Skeletal muscle satellite cell (primary cell): ENCODE data around the gene TMEFF2.

ENCODE experiments used
- H3K27me3 ChIP-seq: 2 replicates; pipeline ENCODE4 v1.7.0; 2013; ENCODE audit warnings: low read length; ENCODE audit not compliant: control insufficient read depth, insufficient read depth
- H3K36me3 ChIP-seq: 2 replicates; pipeline ENCODE4 v1.7.0; 2013; ENCODE audit warnings: mild to moderate bottlenecking, control low read depth, low read length; ENCODE audit not compliant: insufficient read depth
- H3K4me1 ChIP-seq: 2 replicates; pipeline ENCODE4 v1.7.0; 2013; ENCODE audit warnings: low read length; ENCODE audit not compliant: control insufficient read depth, insufficient read depth
- H3K4me2 ChIP-seq: 2 replicates; pipeline ENCODE4 v1.7.0; 2013; ENCODE audit warnings: mild to moderate bottlenecking, low read length
- H3K4me3 ChIP-seq: 2 replicates; pipeline ENCODE4 v1.7.0; 2013; ENCODE audit warnings: low read length
- H3K9ac ChIP-seq: 2 replicates; pipeline ENCODE4 v1.7.0; 2013; ENCODE audit warnings: mild to moderate bottlenecking, low read depth, low read length, moderate library complexity
- H3K9me3 ChIP-seq: replicated peaks from 2 replicates; pipeline ENCODE4 v1.7.0; 2013; ENCODE audit warnings: mild to moderate bottlenecking, control low read depth, low read length

Gene TMEFF2

GRCh38 chr2:191912764-191913163, 282.0 kb downstream of the TMEFF2 start:
- H3K9ac ChIP-seq, result no peak overlapping the region
- no peak overlapping the region for H3K4me2 ChIP-seq
- no peaks in the 10 kb centered on the region for H3K27me3 ChIP-seq
- H3K36me3 ChIP-seq, result no peaks in the 10 kb centered on the region
- H3K4me3 ChIP-seq, result no peak overlapping the region
- no peaks in the 10 kb centered on the region for H3K9me3 ChIP-seq
- peaks cover 14% of the 10 kb centered on the region for H3K4me1 ChIP-seq

GRCh38 chr2:191910518-191910917, 284.2 kb downstream of the TMEFF2 start:
- no peaks in the 10 kb centered on the region for H3K27me3 ChIP-seq
- H3K9ac ChIP-seq, result no peak overlapping the region
- no peaks in the 10 kb centered on the region for H3K36me3 ChIP-seq
- peak overlapping the region; percentile 8 for H3K4me2 ChIP-seq
- no peak overlapping the region for H3K4me3 ChIP-seq
- no peaks in the 10 kb centered on the region for H3K9me3 ChIP-seq
- H3K4me1 ChIP-seq, result peaks cover 14% of the 10 kb centered on the region

GRCh38 chr2:191908874-191909273, 285.9 kb downstream of the TMEFF2 start:
- Histone ChIP-seq H3K9ac (no peak overlapping the region), H3K36me3 (no peaks in the 10 kb centered on the region), H3K4me3 (no peak overlapping the region), H3K4me2 (no peak overlapping the region), H3K27me3 (no peaks in the 10 kb centered on the region), H3K9me3 (no peaks in the 10 kb centered on the region), H3K4me1 (peaks cover 14% of the 10 kb centered on the region)

- no peaks in the 10 kb centered on the region for H3K36me3 ChIP-seq
- H3K9me3 ChIP-seq, result no peaks in the 10 kb centered on the region
- no peak overlapping the region for H3K4me3 ChIP-seq
- H3K4me2 ChIP-seq, result no peak overlapping the region
- no peaks in the 10 kb centered on the region for H3K27me3 ChIP-seq
- H3K4me1 ChIP-seq, result peaks cover 14% of the 10 kb centered on the region
- no peak overlapping the region for H3K9ac ChIP-seq
Observed at GRCh38 chr2:191907545-191907944, 287.2 kb downstream of the TMEFF2 start.

- Histone ChIP-seq H3K36me3 (no peaks in the 10 kb centered on the region), H3K9ac (no peak overlapping the region), H3K4me3 (no peak overlapping the region), H3K4me1 (peaks cover 14% of the 10 kb centered on the region), H3K9me3 (no peaks in the 10 kb centered on the region), H3K4me2 (no peak overlapping the region), H3K27me3 (no peaks in the 10 kb centered on the region)
Observed at GRCh38 chr2:191907091-191907490, 287.6 kb downstream of the TMEFF2 start.

GRCh38 chr2:191905336-191905735, 289.4 kb downstream of the TMEFF2 start:
- Histone ChIP-seq H3K4me2 (no peak overlapping the region), H3K9me3 (no peaks in the 10 kb centered on the region), H3K4me1 (peaks cover 6% of the 10 kb centered on the region), H3K4me3 (no peak overlapping the region), H3K27me3 (no peaks in the 10 kb centered on the region), H3K9ac (no peak overlapping the region), H3K36me3 (no peaks in the 10 kb centered on the region)

- H3K9ac ChIP-seq, result no peak overlapping the region
- H3K4me3 ChIP-seq, result no peak overlapping the region
- no peak overlapping the region for H3K4me2 ChIP-seq
- H3K27me3 ChIP-seq, result no peaks in the 10 kb centered on the region
- H3K36me3 ChIP-seq, result no peaks in the 10 kb centered on the region
- H3K9me3 ChIP-seq, result no peaks in the 10 kb centered on the region
- H3K4me1 ChIP-seq, result peaks cover 24% of the 10 kb centered on the region
Observed at GRCh38 chr2:191901031-191901430, 293.7 kb downstream of the TMEFF2 start.

GRCh38 chr2:191899410-191899809, 295.3 kb downstream of the TMEFF2 start:
- Histone ChIP-seq H3K9ac (peak overlapping the region; percentile 3), H3K4me3 (no peak overlapping the region), H3K9me3 (no peaks in the 10 kb centered on the region)

More at GRCh38 chr2:191899410-191899809, 295.3 kb downstream of the TMEFF2 start:
- H3K4me2 ChIP-seq, result peak overlapping the region; percentile 15
- H3K4me1 ChIP-seq, result peaks cover 39% of the 10 kb centered on the region
- no peaks in the 10 kb centered on the region for H3K27me3 ChIP-seq
- H3K36me3 ChIP-seq, result no peaks in the 10 kb centered on the region
